Medulla oblongata (tissue), 1 donor: ENCODE results near the gene SPRR2F.
"Not testable (repeated sequence)": the region's sequence is repeated elsewhere in the genome, so short reads cannot be mapped to it uniquely, and the experiment has no call there.

ENCODE experiments used
- DNase-seq: peaks from one replicate; pipeline ENCODE4 v3.0.0-alpha.2; 2015; ENCODE audit errors: extremely low spot score

Gene SPRR2F

GRCh38 chr1:153113416-153113815 is at the start of gene SPRR2F:
TSS of gene SPRR2F (minus strand) at chr1:153113516. CDS start at chr1:153112733, 783 bp downstream.
- no peak for DNase-seq

- DNase-seq = no peak
These were observed 42.2 kb upstream of the SPRR2F start for GRCh38 chr1:153155541-153155940.

- DNase-seq = no peak
These were observed 39.2 kb upstream of the SPRR2F start for GRCh38 chr1:153152481-153152880.

GRCh38 chr1:153150846-153151245 is 37.5 kb upstream of the SPRR2F start, which contains the start of gene SPRR2G:
TSS of gene SPRR2G (minus strand) at chr1:153150890. CDS start at chr1:153150110, 780 bp downstream.
- no peak for DNase-seq

GRCh38 chr1:153141377-153141776 is 28.1 kb upstream of the SPRR2F start:
- no peak for DNase-seq

GRCh38 chr1:153140484-153140883 is 27.2 kb upstream of the SPRR2F start:
- no peak for DNase-seq

- DNase-seq = no peak
These were observed 20.4 kb upstream of the SPRR2F start for GRCh38 chr1:153133743-153134142.

GRCh38 chr1:153133267-153133666 is 20.0 kb upstream of the SPRR2F start:
- no peak for DNase-seq

GRCh38 chr1:153128688-153129087 is 15.4 kb upstream of the SPRR2F start:
- DNase-seq = not testable (repeated sequence)

- DNase-seq = no peak
These were observed 14.0 kb upstream of the SPRR2F start for GRCh38 chr1:153127296-153127695.

- no peak for DNase-seq
These were observed 12.2 kb upstream of the SPRR2F start for GRCh38 chr1:153125536-153125935.

- not testable (repeated sequence) for DNase-seq
These were observed 10.5 kb upstream of the SPRR2F start for GRCh38 chr1:153123793-153124192.

GRCh38 chr1:153122831-153123421 is 9.6 kb upstream of the SPRR2F start:
- no peak for DNase-seq

- DNase-seq = no peak
These were observed 7.6 kb upstream of the SPRR2F start for GRCh38 chr1:153120945-153121344.

GRCh38 chr1:153119491-153119971 is 6.2 kb upstream of the SPRR2F start:
- no peak for DNase-seq

GRCh38 chr1:153115264-153115663 is 1.9 kb upstream of the SPRR2F start:
- not testable (repeated sequence) for DNase-seq

GRCh38 chr1:153112454-153112853 is 862 bp downstream of the SPRR2F start:
- not testable (repeated sequence) for DNase-seq

- no peak for DNase-seq
These were observed 13.1 kb downstream of the SPRR2F start for GRCh38 chr1:153100245-153100644.

GRCh38 chr1:153099461-153100045 is 13.8 kb downstream of the SPRR2F start:
- DNase-seq = no peak

GRCh38 chr1:153095764-153096163 is 17.6 kb downstream of the SPRR2F start:
- DNase-seq = no peak

- no peak for DNase-seq
These were observed 18.9 kb downstream of the SPRR2F start, which contains the start of gene SPRR2E for GRCh38 chr1:153094426-153094825. TSS of gene SPRR2E (minus strand) at chr1:153094526. CDS start at chr1:153093751, 775 bp downstream.

- no peak for DNase-seq
These were observed 25.7 kb downstream of the SPRR2F start for GRCh38 chr1:153087652-153088051.

- DNase-seq = no peak
These were observed 31.6 kb downstream of the SPRR2F start for GRCh38 chr1:153081736-153082135.
